Gastrocnemius medialis (tissue), 4 donors: ENCODE measurements around the gene PSAPL1.

ENCODE experiments used
- POLR2A ChIP-seq, 2 donors: fragments of 450-650 bp; IDR thresholded peaks; one replicate each; pipeline ENCODE4 v1.6.1; 2017; ENCODE audit warnings: antibody characterized with exemption in 2 of 2, mild to moderate bottlenecking in 2 of 2, moderate library complexity in 2 of 2
- TF ChIP-seq, protein P1 (sequence below), 5 experiments: fragments of 450-650 bp in 3 of 5; fragments of 200-600 bp in 2 of 5; sonication (generic) in 2 of 5; IDR thresholded peaks in 4 of 5; conservative IDR thresholded peaks in 1 of 5; 1 replicate in 4 of 5; 2 replicates in 1 of 5; pipeline ENCODE4 v1.5.1; 2016 to 2019; ENCODE audit warnings: antibody characterized with exemption in 5 of 5, mild to moderate bottlenecking in 3 of 5, moderate library complexity in 3 of 5

DNA sequence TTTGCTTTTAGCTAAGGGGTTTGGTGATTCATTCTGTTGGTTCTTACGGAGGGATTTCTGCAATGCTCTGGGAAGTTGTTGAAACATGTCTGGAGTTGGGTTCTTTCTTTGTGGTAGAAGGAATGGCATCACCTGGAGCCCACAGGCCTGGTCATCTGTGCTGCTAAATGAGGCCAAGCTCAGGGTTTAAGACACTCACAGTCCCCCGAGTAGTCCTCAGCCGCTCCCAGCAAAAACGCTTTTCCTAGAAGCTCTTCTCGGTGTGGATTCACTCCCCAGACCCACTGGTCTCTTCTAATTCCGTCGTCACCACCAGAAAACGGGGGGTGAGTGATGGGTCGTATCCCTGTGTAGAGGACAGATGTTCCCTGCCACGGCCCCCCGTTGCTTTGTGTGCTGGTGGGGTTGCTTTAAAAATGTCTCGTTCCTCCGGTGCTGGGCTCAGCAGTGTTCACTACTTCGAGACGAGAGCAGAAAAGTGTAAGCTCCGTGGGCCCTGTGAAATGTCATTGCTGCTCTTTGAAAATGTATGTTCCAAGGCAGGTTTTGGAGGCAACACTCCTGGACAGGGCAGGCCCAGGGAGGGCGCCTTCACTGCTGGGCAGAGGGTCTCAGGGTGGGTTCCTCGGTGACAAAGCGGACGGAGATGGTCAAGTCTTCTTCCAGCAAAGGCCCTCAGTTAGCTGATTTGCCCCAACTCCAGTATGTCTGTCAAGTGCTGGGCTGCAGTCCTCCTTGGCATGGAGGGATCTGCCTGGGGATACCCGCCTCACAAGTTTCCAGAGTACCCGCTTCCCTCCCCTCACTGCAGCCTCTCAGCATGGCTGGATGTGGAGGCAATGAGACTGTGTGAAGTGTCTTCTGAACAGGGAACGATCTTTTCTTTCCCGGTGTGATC is 37.3 kb downstream of the PSAPL1 start:
- TF ChIP-seq, protein P1, sequence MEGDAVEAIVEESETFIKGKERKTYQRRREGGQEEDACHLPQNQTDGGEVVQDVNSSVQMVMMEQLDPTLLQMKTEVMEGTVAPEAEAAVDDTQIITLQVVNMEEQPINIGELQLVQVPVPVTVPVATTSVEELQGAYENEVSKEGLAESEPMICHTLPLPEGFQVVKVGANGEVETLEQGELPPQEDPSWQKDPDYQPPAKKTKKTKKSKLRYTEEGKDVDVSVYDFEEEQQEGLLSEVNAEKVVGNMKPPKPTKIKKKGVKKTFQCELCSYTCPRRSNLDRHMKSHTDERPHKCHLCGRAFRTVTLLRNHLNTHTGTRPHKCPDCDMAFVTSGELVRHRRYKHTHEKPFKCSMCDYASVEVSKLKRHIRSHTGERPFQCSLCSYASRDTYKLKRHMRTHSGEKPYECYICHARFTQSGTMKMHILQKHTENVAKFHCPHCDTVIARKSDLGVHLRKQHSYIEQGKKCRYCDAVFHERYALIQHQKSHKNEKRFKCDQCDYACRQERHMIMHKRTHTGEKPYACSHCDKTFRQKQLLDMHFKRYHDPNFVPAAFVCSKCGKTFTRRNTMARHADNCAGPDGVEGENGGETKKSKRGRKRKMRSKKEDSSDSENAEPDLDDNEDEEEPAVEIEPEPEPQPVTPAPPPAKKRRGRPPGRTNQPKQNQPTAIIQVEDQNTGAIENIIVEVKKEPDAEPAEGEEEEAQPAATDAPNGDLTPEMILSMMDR (IDR thresholded peaks at IDR 0.05 in 4 of 5, conservative IDR thresholded peaks at IDR 0.05 in 1 of 5), result no peak
- TF ChIP-seq POLR2A (IDR thresholded peaks at IDR 0.05), result no peak
